HEK293 (cell line): ENCODE measurements around the gene DHRS12.

Source experiments
- CTCF ChIP-seq: fragments of 450-650 bp; formaldehyde crosslinking; IDR thresholded peaks from 2 replicates; pipeline ENCODE4 v1.5.1; 2016; ENCODE audit warnings: missing biosample characterization, missing genetic modification characterization
- GLI4 ChIP-seq: fragments of 450-650 bp; formaldehyde crosslinking; IDR thresholded peaks from 2 replicates; pipeline ENCODE4 v1.5.1; 2016; ENCODE audit warnings: missing biosample characterization, missing genetic modification characterization
- MYNN ChIP-seq: fragments of 450-650 bp; formaldehyde crosslinking; IDR thresholded peaks from 2 replicates; pipeline ENCODE4 v1.5.1; 2016; ENCODE audit warnings: missing biosample characterization, missing genetic modification characterization, borderline replicate concordance
- PRDM6 ChIP-seq: fragments of 450-650 bp; formaldehyde crosslinking; IDR thresholded peaks from 2 replicates; pipeline ENCODE4 v1.5.1; 2017; ENCODE audit warnings: missing biosample characterization, missing genetic modification characterization
- RBAK ChIP-seq: fragments of 450-650 bp; formaldehyde crosslinking; IDR thresholded peaks from 2 replicates; pipeline ENCODE4 v1.5.1; 2016; ENCODE audit warnings: missing biosample characterization, missing genetic modification characterization
- YY1 ChIP-seq: fragments of 450-650 bp; formaldehyde crosslinking; IDR thresholded peaks from 2 replicates; pipeline ENCODE4 v1.5.1; 2018; ENCODE audit warnings: missing biosample characterization, missing genetic modification characterization
- ZNF366 ChIP-seq: fragments of 450-650 bp; formaldehyde crosslinking; conservative IDR thresholded peaks from 2 replicates; pipeline ENCODE4 v1.5.1; 2016; ENCODE audit warnings: missing biosample characterization, missing genetic modification characterization
- ZNF660 ChIP-seq: fragments of 450-650 bp; IDR thresholded peaks from 2 replicates; pipeline ENCODE4 v1.5.1; 2018; ENCODE audit warnings: missing biosample characterization, mild to moderate bottlenecking, missing genetic modification characterization
- TF ChIP-seq, protein P1 (sequence below): fragments of 450-650 bp; formaldehyde crosslinking; IDR thresholded peaks from 2 replicates; pipeline ENCODE4 v1.5.1; 2016; ENCODE audit warnings: missing biosample characterization, missing genetic modification characterization, borderline replicate concordance
- TF ChIP-seq, protein P2 (sequence below): fragments of 450-650 bp; formaldehyde crosslinking; IDR thresholded peaks from 2 replicates; pipeline ENCODE4 v1.5.1; 2016; ENCODE audit warnings: missing biosample characterization, missing genetic modification characterization

DNA sequence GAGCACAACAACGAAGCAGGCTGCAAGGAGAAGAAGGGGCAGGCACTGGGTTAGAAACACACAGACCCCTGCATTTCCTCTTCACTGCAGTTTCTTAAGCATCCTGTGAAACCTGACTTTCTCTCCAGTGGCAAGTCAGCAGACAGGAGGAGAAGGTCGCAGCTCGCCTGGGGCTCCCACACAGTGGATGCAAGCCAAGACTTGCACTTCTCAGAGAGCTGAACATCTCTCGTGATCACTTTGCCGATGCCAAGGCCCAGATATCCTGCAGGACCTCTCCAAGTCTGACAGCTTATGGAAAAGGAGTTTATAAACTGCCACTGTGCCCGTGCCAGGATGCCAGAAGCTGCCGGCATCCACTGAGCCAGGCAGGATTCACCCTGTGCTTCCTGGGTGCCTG is 22.6 kb upstream of the DHRS12 start:
- TF ChIP-seq, protein P1, sequence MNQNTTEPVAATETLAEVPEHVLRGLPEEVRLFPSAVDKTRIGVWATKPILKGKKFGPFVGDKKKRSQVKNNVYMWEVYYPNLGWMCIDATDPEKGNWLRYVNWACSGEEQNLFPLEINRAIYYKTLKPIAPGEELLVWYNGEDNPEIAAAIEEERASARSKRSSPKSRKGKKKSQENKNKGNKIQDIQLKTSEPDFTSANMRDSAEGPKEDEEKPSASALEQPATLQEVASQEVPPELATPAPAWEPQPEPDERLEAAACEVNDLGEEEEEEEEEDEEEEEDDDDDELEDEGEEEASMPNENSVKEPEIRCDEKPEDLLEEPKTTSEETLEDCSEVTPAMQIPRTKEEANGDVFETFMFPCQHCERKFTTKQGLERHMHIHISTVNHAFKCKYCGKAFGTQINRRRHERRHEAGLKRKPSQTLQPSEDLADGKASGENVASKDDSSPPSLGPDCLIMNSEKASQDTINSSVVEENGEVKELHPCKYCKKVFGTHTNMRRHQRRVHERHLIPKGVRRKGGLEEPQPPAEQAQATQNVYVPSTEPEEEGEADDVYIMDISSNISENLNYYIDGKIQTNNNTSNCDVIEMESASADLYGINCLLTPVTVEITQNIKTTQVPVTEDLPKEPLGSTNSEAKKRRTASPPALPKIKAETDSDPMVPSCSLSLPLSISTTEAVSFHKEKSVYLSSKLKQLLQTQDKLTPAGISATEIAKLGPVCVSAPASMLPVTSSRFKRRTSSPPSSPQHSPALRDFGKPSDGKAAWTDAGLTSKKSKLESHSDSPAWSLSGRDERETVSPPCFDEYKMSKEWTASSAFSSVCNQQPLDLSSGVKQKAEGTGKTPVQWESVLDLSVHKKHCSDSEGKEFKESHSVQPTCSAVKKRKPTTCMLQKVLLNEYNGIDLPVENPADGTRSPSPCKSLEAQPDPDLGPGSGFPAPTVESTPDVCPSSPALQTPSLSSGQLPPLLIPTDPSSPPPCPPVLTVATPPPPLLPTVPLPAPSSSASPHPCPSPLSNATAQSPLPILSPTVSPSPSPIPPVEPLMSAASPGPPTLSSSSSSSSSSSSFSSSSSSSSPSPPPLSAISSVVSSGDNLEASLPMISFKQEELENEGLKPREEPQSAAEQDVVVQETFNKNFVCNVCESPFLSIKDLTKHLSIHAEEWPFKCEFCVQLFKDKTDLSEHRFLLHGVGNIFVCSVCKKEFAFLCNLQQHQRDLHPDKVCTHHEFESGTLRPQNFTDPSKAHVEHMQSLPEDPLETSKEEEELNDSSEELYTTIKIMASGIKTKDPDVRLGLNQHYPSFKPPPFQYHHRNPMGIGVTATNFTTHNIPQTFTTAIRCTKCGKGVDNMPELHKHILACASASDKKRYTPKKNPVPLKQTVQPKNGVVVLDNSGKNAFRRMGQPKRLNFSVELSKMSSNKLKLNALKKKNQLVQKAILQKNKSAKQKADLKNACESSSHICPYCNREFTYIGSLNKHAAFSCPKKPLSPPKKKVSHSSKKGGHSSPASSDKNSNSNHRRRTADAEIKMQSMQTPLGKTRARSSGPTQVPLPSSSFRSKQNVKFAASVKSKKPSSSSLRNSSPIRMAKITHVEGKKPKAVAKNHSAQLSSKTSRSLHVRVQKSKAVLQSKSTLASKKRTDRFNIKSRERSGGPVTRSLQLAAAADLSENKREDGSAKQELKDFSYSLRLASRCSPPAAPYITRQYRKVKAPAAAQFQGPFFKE (tag by site-specific recombination): no peak
- no peak for TF ChIP-seq ZNF366
- no peak for TF ChIP-seq GLI4 (tag by site-specific recombination)
- TF ChIP-seq PRDM6: no peak
- no peak for TF ChIP-seq CTCF (tag by site-specific recombination)
- no peak for TF ChIP-seq YY1 (tag by site-specific recombination)
- no peak for TF ChIP-seq ZNF660 (tag by site-specific recombination)
- TF ChIP-seq MYNN: no peak
- TF ChIP-seq, protein P2, sequence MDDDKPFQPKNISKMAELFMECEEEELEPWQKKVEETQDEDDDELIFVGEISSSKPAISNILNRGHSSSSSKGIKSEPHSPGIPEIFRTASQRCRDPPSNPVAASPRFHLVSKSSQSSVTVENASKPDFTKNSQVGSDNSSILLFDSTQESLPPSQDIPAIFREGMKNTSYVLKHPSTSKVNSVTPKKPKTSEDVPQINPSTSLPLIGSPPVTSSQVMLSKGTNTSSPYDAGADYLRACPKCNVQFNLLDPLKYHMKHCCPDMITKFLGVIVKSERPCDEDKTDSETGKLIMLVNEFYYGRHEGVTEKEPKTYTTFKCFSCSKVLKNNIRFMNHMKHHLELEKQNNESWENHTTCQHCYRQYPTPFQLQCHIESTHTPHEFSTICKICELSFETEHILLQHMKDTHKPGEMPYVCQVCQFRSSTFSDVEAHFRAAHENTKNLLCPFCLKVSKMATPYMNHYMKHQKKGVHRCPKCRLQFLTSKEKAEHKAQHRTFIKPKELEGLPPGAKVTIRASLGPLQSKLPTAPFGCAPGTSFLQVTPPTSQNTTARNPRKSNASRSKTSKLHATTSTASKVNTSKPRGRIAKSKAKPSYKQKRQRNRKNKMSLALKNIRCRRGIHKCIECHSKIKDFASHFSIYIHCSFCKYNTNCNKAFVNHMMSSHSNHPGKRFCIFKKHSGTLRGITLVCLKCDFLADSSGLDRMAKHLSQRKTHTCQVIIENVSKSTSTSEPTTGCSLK (tag by site-specific recombination): no peak
- no peak for TF ChIP-seq RBAK (tag by site-specific recombination)
